Endothelial cell of hepatic sinusoid (primary cell): Measurements from ENCODE around the gene OSBPL9.

Experiments used
- in situ Hi-C: cut with HindIII; loops from 2 replicates; pipeline ENCODE4 v1.10.0; 2017; ENCODE audit warnings: low sequenced_read_pairs

The OSBPL9 gene

GRCh38 chr1:51660580-51660979 is 43.7 kb downstream of the OSBPL9 start:
- in situ Hi-C loops: no loop called here

GRCh38 chr1:51661081-51661518 is 44.2 kb downstream of the OSBPL9 start:
- in situ Hi-C loops: no loop called here

DNA sequence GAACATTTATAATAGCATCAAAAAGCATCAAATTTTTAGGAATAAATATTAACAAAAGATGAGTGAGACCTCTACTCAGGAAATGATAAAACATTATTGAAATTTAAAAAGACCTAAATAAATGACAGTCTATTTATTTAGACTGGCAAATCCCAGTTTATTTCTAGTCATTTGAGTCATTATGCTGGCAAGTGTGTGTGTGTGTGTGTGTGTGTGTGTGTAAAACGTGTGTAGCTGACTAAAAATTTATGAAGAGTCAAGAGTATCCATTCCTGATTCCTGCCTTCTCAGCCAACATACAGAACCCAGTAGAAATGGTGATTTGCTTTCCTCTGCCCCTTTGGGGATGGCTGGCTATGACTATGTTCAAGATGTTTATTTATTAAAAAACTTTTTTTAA is 46.2 kb downstream of the OSBPL9 start:
- in situ Hi-C loops: no loop called here

GRCh38 chr1:51663721-51664120 is 46.8 kb downstream of the OSBPL9 start:
- in situ Hi-C loops: no loop called here

DNA sequence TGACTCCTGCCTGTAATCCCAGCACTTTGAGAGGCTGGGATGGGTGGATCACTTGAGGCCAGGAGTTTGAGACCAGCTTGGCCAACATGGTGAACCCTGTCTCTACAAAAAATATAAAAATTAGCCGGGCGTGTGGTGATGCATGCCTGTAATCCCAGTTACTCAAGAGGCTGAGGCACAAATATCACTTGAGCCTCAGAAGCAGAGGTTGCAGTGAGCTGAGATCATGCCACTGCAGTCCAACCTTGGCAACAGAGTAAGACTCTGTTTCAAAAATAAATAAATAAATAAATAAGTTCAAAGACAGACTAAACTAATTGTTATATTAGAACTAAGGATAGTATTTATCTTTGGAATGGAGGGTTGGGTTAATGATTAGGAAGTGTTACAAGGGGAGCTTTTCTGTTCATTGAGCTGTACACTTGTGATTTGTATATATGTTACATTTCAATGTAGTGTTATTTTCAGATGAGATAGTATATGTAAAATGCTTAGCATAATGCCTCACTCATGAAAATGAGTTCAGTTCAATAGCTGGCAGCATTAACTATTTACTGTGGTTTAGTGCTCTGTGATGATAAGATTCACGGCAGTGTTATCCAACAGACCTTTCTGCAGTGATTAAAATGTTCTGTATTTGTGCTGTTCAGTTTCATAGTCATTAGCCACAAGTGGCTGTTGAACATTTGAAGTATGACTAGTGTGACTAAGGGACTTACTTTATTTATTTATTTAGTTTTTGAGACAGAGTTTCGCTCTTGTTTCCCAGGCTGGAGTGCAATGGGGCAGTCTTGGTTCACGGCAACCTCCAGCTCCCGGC is 47.7 kb downstream of the OSBPL9 start:
- in situ Hi-C loops: no loop called here

GRCh38 chr1:51666478-51666877 is 49.6 kb downstream of the OSBPL9 start:
- in situ Hi-C loops: no loop called here

DNA sequence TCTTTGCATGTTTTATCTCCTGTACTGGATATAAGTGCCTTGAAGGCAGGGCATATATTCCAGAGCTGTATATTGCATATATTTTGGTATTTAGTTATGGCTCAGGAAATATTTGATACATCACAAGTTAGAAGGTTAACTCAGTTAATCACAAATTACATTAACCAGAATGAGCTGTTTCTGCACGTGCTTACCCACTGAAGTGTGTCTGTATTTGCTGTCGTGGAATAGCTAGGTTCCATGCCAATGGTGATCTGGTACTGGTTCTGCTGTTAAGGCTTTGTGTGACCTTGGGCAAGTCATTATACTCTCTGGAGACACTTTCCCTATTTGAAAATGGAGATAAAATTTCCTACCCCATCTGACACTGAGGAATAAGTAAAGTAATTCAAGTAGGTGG is 50.7 kb downstream of the OSBPL9 start:
- in situ Hi-C loops: no loop called here

GRCh38 chr1:51669272-51669671 is 52.4 kb downstream of the OSBPL9 start:
- in situ Hi-C loops: no loop called here

- in situ Hi-C loops: no loop called here
Measured at GRCh38 chr1:51669816-51670215, 52.9 kb downstream of the OSBPL9 start.

GRCh38 chr1:51671527-51672325 is 54.8 kb downstream of the OSBPL9 start:
- in situ Hi-C loops: no loop called here

GRCh38 chr1:51673279-51673678 is 56.4 kb downstream of the OSBPL9 start:
- in situ Hi-C loops: no loop called here

- in situ Hi-C loops: no loop called here
Measured at GRCh38 chr1:51675177-51675780, 58.4 kb downstream of the OSBPL9 start.

DNA sequence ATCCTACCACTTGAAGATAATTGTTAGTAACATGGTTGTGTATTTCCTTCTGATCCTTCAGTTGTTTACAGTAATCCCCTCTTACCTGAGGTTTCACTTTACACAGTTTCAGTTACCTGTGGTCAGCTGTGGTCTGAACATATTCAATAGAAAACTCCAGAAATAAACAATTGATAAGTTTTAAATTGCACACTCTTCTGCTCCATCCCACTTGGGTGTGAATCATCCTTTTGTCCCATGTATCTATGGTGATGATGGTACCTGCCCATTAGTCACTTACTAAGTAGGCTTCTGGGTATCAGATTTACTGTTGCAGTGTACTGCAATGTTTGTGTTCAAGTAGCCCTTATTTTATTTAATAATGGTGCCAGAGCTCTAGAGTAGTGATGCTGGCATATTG is 62.5 kb downstream of the OSBPL9 start:
- in situ Hi-C loops: no loop called here

DNA sequence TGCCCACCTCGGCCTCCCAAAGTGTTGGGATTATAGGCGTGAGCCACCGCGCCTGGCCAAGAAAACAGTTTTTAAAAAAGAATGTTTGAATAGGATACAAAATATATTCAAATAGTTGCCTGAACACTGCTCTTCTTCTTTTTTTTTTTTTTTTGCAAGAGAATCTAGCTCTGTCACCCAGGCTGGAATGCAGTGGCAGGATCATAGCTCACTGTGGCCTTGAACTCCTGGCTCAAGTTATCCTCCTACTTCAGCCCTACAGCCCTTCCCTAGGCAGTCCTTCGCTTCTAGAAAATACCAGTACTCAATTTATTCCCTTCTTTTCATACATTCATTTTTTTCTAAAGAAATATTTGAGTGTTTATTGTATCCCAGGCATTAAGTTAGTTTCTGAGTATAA is 67.9 kb downstream of the OSBPL9 start:
- in situ Hi-C loops: no loop called here

DNA sequence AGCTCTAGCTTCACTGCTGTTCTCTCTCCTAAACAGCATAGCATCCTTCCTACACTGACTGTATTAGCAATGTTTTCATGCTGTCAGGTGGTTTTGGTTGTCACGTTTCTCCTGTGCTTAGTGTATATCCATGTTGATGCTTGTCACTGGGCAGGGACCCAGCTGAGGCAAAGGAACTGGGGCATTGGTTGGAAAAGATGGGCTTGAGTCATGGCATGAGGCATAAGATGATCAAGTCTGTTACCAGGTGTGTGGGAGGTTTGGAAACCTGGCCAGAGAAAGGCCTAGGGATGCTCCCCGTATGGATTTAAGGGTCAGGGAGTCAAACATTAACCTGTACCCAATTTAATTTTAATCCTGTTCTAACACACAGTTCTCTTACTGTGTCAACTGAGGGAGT is 69.6 kb downstream of the OSBPL9 start:
- in situ Hi-C loops: no loop called here

- in situ Hi-C loops: no loop called here
Measured at GRCh38 chr1:51689075-51689440, 72.2 kb downstream of the OSBPL9 start.

DNA sequence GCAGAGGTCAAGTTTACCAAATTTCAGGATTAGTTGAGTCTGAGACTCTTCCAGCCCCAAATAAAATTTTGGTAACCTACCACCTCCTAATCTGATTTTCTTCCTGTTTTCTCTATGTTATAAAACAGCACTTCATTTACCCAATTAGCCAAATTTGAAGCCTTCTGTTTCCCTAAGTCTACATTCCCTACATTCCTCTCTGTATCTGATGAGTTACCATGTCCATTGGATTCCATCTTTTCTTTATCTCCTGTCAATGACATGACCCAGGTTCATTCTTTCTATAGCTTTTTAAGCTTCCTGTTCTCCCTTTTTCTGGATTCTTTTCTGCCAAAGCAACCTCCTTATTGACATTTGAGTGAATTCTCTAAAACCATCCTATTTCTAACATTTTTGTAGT is 72.8 kb downstream of the OSBPL9 start:
- in situ Hi-C loops: loop anchor here (5.0 kb wide), 1 partner anchor 67 kb away; no protein-coding TSS in a partner anchor

DNA sequence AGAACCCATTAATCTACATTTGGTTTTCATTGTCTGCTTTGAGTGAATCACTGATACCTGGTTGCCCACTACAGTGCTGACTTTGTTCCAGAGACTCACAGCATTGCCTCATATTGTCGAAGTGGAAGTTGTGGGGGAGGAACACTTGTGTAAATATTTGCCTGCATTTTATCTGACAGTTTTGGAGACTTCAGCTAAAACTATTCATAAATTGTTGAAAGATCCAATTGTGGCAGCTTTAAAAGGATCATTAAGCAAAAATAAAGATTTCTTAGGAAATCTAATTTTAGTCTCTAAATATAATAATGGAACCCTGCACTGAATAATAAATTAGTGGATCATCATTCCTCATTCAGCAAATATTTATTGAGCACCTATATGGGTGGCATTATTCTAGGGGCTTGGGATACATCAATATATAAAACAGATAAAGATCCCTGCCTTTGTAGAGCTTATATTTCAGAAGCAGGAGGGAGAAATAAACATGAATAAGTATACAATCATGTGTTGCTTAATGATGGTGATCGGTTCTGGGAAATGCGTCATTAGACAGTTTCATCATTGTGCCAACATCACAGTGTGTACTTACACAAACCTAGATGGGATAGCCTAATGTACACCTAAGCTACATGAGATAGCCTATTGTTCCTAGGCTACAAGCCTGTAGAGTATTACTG is 73.5 kb downstream of the OSBPL9 start:
- in situ Hi-C loops: loop anchor here (5.0 kb wide), 1 partner anchor 68 kb away; no protein-coding TSS in a partner anchor

GRCh38 chr1:51691920-51692319 is 75.0 kb downstream of the OSBPL9 start:
- in situ Hi-C loops: loop anchor here (5.0 kb wide), 1 partner anchor 70 kb away; no protein-coding TSS in a partner anchor

DNA sequence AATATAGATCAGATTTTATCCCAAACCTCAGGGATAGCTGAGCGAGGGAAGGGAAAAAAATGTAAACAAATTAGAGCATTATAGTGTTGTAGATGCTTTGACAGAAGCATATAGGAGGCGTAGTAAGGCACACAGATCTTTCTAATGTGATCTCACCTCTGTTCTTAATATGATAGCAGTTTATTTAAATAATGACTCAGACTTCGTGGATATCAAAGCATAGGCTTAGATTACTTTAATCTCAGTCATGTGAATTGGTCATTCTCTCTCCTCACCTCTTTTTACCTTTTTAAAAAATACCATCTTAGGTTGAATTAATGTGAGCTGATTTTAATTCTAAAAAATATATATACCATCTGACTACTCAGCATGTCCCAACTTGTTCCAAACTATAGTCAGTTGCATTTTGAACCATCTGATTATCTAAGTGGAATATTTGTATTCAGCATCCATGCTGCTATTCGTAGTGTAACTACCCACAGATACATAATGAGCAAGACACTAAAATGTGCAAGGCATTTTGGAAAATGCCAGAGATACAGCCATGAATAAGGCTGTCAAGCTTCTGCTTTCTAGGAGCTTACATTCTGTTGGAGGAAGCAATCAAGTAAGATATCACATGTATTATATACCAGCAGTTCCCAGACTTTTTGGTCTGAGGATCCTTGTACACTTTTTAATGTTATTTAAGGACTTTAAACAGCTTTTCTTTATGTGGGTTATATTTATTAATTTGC is 76.7 kb downstream of the OSBPL9 start:
- in situ Hi-C loops: loop anchor here (5.0 kb wide), 1 partner anchor 71 kb away; no protein-coding TSS in a partner anchor
